ENCODE measurements around the gene OGFOD2.

OGFOD2 gene

DNA sequence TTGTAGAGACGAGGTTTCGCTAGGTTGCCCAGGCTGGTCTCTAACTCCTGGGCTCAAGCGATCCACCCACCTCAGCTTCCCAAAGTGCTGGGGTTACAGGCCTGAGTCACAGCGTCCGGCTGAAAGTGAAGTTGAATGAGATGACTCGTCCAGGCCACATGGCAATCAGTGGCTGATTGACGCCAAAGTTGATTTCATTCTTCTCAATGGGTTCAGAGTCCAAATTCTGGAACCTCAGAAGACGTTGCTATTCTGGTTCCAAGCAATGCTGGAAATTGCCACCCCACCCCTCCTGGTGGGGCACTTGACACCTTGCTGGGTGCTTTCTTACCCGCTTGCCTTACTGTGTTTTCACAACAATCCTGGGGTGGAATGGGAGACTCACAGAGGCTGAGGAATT lies 23.6 kb upstream of the OGFOD2 start:
- DNase-seq (ENCODE audit: low read depth in 2 of 2): no peak

DNA sequence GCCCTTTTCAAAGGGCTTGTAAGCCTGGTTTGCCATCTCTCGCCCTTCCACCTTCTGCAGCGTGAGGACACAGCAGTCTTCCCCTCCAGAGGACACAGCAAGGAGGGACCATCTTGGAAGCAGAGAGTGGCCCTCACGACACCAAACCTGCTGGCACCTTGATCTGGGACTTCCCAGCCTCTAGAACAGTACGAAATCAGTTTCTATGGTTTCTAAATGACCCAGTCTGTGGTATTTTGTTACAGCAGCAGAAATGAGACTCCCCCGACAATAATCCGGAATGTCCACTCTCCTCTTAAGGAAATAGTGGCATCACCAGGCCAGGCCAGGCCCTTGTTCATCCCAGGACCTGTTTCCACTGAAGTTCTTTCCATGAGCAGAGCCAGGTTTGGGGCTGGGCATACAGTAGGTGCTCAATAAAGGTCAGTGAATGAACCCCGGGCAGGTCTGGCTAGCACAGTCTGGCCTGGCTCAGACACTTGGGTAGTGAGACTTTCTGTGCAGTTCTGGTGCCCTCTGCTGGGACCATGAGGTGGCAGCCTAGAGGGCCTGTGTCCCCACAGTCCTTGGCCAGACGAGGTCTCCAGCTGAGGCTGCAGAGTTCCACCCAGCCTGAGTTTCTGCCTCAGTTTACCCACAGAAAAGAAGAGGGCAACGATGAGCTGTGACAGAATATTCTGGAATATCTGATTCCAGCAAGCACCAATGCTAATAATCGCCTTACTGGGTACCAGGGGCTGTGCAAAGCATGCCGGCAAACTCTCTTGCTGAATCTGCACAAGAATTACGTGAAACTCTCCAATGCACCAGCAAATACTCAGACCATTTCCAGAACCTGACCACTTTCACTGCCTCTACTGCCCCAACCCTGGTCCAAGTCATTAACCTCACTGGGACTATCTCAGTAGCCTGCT lies 22.8 kb upstream of the OGFOD2 start:
- DNase-seq (ENCODE audit: low read depth in 2 of 2): peak; percentile 52 to 57

- DNase-seq (ENCODE audit: low read depth in 2 of 2): no peak
These were observed 19.9 kb upstream of the OGFOD2 start for GRCh38 chr12:122955156-122955555.

DNA sequence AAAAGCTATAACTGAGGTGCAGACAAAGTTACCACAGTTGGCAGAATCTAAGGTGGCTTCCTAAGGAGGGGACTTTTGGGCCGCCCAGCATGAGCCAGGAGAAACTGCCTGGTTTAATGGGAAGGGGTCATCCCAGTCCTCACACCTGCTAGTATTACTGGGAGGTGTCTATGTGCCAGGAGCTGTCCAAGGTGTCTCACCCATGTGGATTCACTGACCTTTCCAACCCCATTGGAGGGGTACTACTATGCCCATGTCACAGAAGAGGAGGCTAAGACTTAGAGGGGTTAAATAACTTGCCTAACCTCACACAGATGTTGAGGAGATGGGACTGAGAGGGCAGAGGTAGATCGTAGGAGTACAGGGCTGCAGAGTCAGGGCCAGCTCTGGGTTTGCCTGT lies 19.0 kb upstream of the OGFOD2 start:
- DNase-seq (ENCODE audit: low read depth in 2 of 2): no peak

DNA sequence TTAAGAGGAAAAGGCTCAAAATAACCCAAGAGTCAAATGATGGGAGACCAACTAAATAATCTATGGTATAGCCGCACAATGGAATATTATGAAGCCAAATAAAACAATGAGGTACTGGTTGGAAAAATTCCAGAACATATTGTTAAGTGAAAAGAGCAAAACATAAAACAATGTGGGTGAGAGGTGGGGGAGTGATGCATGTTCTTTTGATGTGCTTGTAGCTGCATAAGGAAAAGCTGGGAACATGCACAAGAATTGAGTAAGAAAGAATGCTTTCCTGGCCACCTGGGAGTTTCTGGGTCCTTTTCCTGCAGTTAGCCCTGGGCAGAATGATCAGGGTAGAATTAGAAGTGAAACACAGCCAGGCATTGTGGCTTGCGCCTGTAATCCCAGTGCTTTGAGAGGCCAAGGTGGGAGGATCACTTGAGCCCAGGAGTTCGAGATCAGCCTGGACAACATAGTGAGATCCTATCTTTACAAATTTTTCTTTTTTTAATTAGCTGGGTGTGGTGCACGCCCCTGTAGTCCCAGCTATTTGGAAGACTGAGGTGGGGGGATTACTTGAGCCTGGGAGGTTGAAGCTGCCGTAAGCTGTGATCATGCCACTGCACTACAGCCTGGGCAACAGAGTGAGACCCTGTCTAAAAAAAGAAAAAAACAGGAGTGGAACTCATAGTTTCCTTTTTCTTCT lies 16.7 kb upstream of the OGFOD2 start:
- DNase-seq (ENCODE audit: low read depth in 2 of 2): no peak

GRCh38 chr12:122959566-122960192 lies 15.4 kb upstream of the OGFOD2 start:
- no peak for DNase-seq (ENCODE audit: low read depth in 2 of 2)

- DNase-seq (ENCODE audit: low read depth in 2 of 2): no peak
These were observed 14.9 kb upstream of the OGFOD2 start for GRCh38 chr12:122960193-122960569.

- DNase-seq (ENCODE audit: low read depth in 2 of 2): no peak
These were observed 13.3 kb upstream of the OGFOD2 start for GRCh38 chr12:122961531-122962329.

DNA sequence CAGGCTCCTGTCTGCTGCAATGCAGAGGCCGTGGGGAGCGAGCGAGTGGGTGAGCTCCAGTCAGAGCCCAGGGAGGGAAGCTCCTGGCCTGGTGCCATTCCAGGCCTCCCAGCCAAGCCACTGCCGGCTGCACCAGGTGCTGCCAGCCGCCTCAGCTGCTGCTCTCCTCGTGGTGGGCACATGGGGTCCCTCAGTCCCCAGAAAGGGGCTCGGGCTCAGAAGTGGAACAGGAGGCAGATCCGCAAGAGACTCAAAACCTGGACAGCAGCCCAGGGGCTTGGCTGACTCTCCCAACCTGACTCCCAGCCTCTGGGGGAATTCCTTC lies 11.1 kb upstream of the OGFOD2 start:
- no peak for DNase-seq (ENCODE audit: low read depth in 2 of 2)

- DNase-seq (ENCODE audit: low read depth in 2 of 2): no peak
These were observed 10.4 kb upstream of the OGFOD2 start for GRCh38 chr12:122964439-122965257.

GRCh38 chr12:122965321-122965751 lies 9.7 kb upstream of the OGFOD2 start:
- DNase-seq (ENCODE audit: low read depth in 2 of 2): no peak

GRCh38 chr12:122965851-122966742 lies 8.9 kb upstream of the OGFOD2 start, which contains the start of gene ABCB9:
Gene ABCB9, minus strand, starts transcription at chr12:122966463. Its CDS starts 6,228 bp downstream, at chr12:122960235.
- DNase-seq (ENCODE audit: low read depth in 2 of 2): peak; percentile 95 to 97

DNA sequence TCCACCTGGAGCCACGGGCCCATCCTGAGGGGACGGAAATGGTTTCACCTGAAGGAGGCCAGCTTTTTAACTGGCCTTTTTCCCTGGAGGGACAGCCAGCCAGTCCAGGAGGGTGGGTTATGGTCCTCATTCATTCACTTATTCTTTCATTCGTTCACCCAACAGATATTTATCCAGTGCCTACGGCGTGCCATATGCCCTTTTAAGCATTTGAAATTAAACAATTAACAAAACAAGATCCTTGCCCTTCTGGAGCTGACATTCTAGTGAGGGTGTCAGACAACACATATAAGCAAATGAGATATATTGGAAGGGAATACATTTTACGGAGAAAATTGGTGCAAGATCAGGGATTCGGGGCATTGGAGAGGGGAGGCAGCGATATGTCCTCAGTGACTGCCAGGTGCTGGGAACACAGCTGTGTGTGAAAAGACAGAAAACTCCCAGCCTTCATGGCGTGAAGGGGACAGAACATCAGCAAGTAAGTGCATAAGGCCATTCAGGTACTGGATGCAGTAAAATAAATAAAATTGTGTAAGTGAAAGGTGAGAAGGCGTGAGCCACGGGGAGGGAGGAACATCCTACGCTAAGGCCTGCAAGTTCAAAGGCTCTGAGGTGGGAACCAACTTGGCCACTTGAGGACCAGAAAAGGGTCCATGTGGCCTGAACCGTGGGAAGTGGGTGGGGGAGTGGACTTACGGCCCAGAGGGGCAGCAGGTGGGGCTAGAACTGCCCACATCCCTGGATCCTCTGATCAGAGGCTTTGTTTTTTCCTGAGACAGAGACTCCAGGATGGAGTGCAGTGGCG lies 8.1 kb upstream of the OGFOD2 start:
- no peak for DNase-seq (ENCODE audit: low read depth in 2 of 2)

DNA sequence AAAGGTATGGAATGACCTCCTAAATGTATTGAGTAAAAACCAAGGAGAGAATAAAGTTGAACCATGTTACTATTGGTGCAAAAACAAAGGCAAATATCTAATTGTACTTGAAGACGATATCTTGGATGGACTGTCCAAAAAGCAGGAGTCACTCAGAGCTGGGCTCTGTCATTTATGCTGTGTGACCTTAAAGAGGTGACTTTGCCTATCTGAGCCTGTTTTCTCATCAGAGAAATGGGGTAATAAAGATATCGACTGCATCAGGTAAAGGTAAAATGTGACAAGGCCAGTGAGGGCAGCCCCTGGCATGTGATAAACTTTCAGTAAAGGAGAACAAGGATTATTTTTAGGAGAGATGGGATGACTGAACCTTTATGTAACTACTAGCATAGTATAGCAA lies 6.9 kb upstream of the OGFOD2 start:
- no peak for DNase-seq (ENCODE audit: low read depth in 2 of 2)

DNA sequence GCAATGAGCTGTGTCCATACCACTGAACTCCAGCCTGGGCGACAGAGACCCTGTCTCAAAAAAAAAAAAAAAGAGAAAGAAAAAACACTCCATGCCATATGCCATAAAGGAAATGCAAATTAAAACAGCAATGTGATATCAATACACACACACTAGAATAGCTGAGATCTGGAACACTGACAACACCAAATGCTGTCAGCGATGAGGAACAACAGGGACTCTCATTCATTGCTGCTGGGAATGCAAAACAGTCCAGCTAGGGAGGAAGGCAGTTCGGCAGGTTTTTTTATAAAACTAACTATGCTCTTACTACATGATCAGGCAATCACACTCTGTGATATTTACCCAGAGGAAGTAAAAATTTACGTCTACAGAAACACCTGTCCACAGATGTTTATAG lies 5.4 kb upstream of the OGFOD2 start:
- DNase-seq (ENCODE audit: low read depth in 2 of 2): no peak

- peak; percentile 97 to 98 for DNase-seq (ENCODE audit: low read depth in 2 of 2)
These were observed 661 bp upstream of the OGFOD2 start for GRCh38 chr12:122974274-122974891.

DNA sequence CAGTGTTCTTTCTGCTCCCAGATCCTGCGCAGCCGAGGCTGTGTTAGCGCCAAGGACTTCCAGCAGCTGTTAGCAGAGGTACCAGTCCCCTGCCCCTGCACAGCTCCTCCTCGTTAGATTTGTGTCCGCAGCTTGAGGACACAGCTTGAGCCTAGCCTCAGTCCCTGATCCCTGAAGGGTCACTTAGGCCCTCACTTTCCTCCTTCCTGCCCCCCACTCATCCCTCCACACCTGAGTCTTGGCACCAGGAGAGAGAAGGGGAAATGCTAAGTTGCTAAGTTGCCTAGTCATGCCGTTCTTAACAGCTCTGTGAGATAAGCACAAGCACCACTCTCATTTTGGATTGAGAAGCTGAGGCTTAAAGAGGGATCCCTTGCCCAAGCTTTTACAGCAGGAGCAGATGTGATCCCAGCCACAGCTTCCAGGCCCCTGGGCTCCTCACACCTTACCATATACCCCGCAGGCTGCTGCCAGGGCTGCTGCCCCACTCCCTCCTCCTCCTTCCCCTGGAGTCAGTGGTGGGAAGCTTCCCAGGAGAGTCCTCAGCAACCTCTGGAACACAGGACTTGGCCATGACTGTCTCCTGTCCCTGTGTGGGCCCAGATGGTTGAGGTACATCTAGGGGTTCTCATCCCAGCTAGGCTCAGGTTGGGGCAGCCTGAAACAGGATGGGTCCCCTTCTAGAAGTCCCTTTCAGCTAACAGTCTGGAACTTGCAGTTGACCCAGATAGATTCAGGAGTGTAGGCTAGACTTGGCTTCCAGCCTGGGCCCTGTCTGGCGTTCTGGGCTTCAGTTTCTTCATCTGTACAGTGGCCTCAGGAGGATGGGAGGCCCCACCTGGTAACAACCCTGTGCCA lies 975 bp downstream of the OGFOD2 start:
- DNase-seq (ENCODE audit: low read depth in 2 of 2): no peak

GRCh38 chr12:122976648-122976975 lies 1.6 kb downstream of the OGFOD2 start:
- DNase-seq (ENCODE audit: low read depth in 2 of 2): no peak
